Left ventricle myocardium inferior (tissue), 1 donor: Measurements from ENCODE around the gene PTEN. TPM values are rescaled to one million over a fixed set of nuclear protein-coding genes. Genes with fewer than 3 reads are reported as not detected.

Source experiments
- DNase-seq: peaks from one replicate; pipeline ENCODE4 v3.0.0-alpha.2; 2020
- H3K27ac ChIP-seq: fragments of 200-600 bp; replicated peaks from 2 replicates; pipeline ENCODE4 v1.8.0; 2021
- H3K27me3 ChIP-seq: fragments of 200-600 bp; 2 replicates; pipeline ENCODE4 v1.8.0; 2021; ENCODE audit warnings: low read depth
- H3K36me3 ChIP-seq: fragments of 200-600 bp; 2 replicates; pipeline ENCODE4 v1.8.0; 2021
- H3K4me1 ChIP-seq: fragments of 200-600 bp; 2 replicates; pipeline ENCODE4 v1.8.0; 2021
- H3K4me3 ChIP-seq: fragments of 200-600 bp; 2 replicates; pipeline ENCODE4 v1.8.0; 2021; ENCODE audit warnings: mild to moderate bottlenecking, moderate library complexity
- H3K9me3 ChIP-seq: fragments of 200-600 bp; replicated peaks from 2 replicates; pipeline ENCODE4 v1.8.0; 2021
- CTCF ChIP-seq: fragments of 200-600 bp; IDR thresholded peaks from 2 replicates; pipeline ENCODE4 v1.8.0; 2021; ENCODE audit warnings: antibody characterized with exemption, mild to moderate bottlenecking, borderline replicate concordance
- intact Hi-C: fragments of 100-400 bp; cut with micrococcal nuclease; formaldehyde crosslinking; loops from one replicate; pipeline ENCODE4 v1.11.0; 2022
- total RNA-seq: library from RNA; stranded (reverse); fragmentation: NEBNext Ultra II Directional; extraction: Animal tissue kit (Norgen Biotek cat#: 25700); gene quantifications from one replicate; pipeline ENCODE4 v1.2.1, GENCODE V29; 2021
- donor health status: DM: no; HTN: yes; CAD: no; lungs with severe emphysema.

PTEN gene
- total RNA-seq, 1 donor from 2014 or later, result 49.9 TPM

GRCh38 chr10:87921931-87922688, 58.7 kb downstream of the PTEN start:
- Histone ChIP-seq H3K27me3 (no peaks in the 10 kb centered on the region), H3K36me3 (peaks cover 5% of the 10 kb centered on the region), H3K4me3 (no peak overlapping the region), H3K9me3 (no peaks in the 10 kb centered on the region), H3K4me1 (peaks cover 95% of the 10 kb centered on the region), H3K27ac (no peak overlapping the region)
- TF ChIP-seq CTCF, result no peak
- intact Hi-C loops, result no loop called here
- no peak for DNase-seq

GRCh38 chr10:87923233-87923632, 59.8 kb downstream of the PTEN start:
- Histone ChIP-seq H3K9me3 (no peaks in the 10 kb centered on the region), H3K27me3 (no peaks in the 10 kb centered on the region), H3K4me1 (peaks cover 95% of the 10 kb centered on the region), H3K36me3 (peaks cover 5% of the 10 kb centered on the region), H3K4me3 (no peak overlapping the region), H3K27ac (no peak overlapping the region)
- no peak for DNase-seq
- intact Hi-C loops, result no loop called here
- TF ChIP-seq CTCF, result no peak

- H3K27me3 ChIP-seq, result no peaks in the 10 kb centered on the region
- DNase-seq, result no peak
- H3K4me3 ChIP-seq, result no peak overlapping the region
- H3K4me1 ChIP-seq, result peaks cover 97% of the 10 kb centered on the region
- intact Hi-C loops, result no loop called here
- peaks cover 5% of the 10 kb centered on the region for H3K36me3 ChIP-seq
- no peak for TF ChIP-seq CTCF
- H3K27ac ChIP-seq, result peak overlapping the region; percentile 2
- no peaks in the 10 kb centered on the region for H3K9me3 ChIP-seq
Observed at GRCh38 chr10:87925570-87925969, 62.1 kb downstream of the PTEN start.

GRCh38 chr10:87927091-87927490, 63.7 kb downstream of the PTEN start:
- Histone ChIP-seq H3K4me1 (peaks cover 100% of the 10 kb centered on the region), H3K36me3 (peaks cover 6% of the 10 kb centered on the region), H3K27ac (peak overlapping the region; percentile 50), H3K4me3 (no peak overlapping the region), H3K27me3 (no peaks in the 10 kb centered on the region), H3K9me3 (no peaks in the 10 kb centered on the region)
- intact Hi-C loops, result no loop called here
- no peak for DNase-seq
- TF ChIP-seq CTCF, result no peak

GRCh38 chr10:87928996-87929395, 65.6 kb downstream of the PTEN start:
- Histone ChIP-seq H3K4me3 (no peak overlapping the region), H3K4me1 (peaks cover 88% of the 10 kb centered on the region), H3K27me3 (no peaks in the 10 kb centered on the region), H3K36me3 (peaks cover 17% of the 10 kb centered on the region), H3K9me3 (no peaks in the 10 kb centered on the region), H3K27ac (no peak overlapping the region)
- no peak for TF ChIP-seq CTCF
- DNase-seq, result no peak
- intact Hi-C loops, result no loop called here
